B cell (primary cell): ENCODE data around the gene LUM.

Experiments
- EZH2 ChIP-seq: IDR thresholded peaks from 2 replicates; pipeline ENCODE4 v1.6.1; 2012; ENCODE audit warnings: borderline replicate concordance, low read depth, mild to moderate bottlenecking, moderate library complexity, low read length; ENCODE audit not compliant: insufficient read depth, poor library complexity, severe bottlenecking
- TF ChIP-seq, protein P1 (sequence below): fragments of 200-600 bp; IDR thresholded peaks from one replicate; pipeline ENCODE4 v1.8.0; 2022; ENCODE audit warnings: antibody characterized with exemption, mild to moderate bottlenecking

DNA sequence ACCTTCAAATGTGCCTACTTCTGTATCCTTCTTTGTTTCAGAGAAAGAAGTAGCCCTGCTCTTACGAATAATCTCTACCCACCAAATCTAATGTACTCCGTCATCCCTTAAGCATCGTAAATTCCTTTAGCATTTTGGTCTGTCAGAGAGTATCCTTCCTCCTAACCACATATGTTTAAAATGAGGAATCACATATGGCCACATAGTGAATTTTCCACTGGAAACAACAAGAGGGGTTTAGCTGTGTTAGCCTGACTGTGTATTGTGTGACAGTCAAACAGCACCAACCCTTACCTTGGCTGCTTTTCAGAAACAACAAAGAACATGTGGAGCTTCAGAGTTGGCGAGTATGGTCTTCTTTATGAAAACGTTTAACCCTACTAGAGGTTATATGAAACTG, 5.5 kb downstream of the LUM start:
- TF ChIP-seq, protein P1, sequence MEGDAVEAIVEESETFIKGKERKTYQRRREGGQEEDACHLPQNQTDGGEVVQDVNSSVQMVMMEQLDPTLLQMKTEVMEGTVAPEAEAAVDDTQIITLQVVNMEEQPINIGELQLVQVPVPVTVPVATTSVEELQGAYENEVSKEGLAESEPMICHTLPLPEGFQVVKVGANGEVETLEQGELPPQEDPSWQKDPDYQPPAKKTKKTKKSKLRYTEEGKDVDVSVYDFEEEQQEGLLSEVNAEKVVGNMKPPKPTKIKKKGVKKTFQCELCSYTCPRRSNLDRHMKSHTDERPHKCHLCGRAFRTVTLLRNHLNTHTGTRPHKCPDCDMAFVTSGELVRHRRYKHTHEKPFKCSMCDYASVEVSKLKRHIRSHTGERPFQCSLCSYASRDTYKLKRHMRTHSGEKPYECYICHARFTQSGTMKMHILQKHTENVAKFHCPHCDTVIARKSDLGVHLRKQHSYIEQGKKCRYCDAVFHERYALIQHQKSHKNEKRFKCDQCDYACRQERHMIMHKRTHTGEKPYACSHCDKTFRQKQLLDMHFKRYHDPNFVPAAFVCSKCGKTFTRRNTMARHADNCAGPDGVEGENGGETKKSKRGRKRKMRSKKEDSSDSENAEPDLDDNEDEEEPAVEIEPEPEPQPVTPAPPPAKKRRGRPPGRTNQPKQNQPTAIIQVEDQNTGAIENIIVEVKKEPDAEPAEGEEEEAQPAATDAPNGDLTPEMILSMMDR: no peak
- no peak for TF ChIP-seq EZH2
